Upper lobe of right lung (tissue), 1 donor: ENCODE results near the gene PHF11. TPM values are rescaled to one million over a fixed set of nuclear protein-coding genes. Genes with fewer than 3 reads are reported as not detected.
A peak's percentile ranks its signal among the peaks of the same experiment; 100 is the strongest.

Source experiments
- ATAC-seq: fragments of 200-7000 bp; cut with Tn5 transposase; one replicate; pipeline ENCODE4 v1.9.1; 2020; ENCODE audit warnings: mild to moderate bottlenecking, moderate library complexity
- DNase-seq: peaks from one replicate; pipeline ENCODE4 v3.0.0-alpha.2; 2020
- H3K27ac ChIP-seq: fragments of 200-600 bp; one replicate; pipeline ENCODE4 v1.8.0; 2022
- H3K27me3 ChIP-seq: fragments of 200-600 bp; one replicate; pipeline ENCODE4 v1.8.0; 2022; ENCODE audit warnings: mild to moderate bottlenecking
- H3K36me3 ChIP-seq: fragments of 200-600 bp; one replicate; pipeline ENCODE4 v1.8.0; 2022
- H3K4me1 ChIP-seq: fragments of 200-600 bp; one replicate; pipeline ENCODE4 v1.8.0; 2022
- H3K4me3 ChIP-seq: fragments of 200-600 bp; one replicate; pipeline ENCODE4 v1.8.0; 2022; ENCODE audit warnings: mild to moderate bottlenecking
- H3K9me3 ChIP-seq: fragments of 200-600 bp; one replicate; pipeline ENCODE4 v1.8.0; 2022
- intact Hi-C: fragments of 100-400 bp; cut with DNase I; formaldehyde crosslinking; loops from one replicate; pipeline ENCODE4 v1.11.0; 2022
- total RNA-seq: library from RNA; stranded (reverse); fragmentation: NEBNext Ultra II Directional; extraction: Animal tissue kit (Norgen Biotek cat#: 25700); gene quantifications from one replicate; pipeline ENCODE4 v1.2.1, GENCODE V29; 2021
- TF ChIP-seq, protein P1 (sequence below): fragments of 200-600 bp; IDR thresholded peaks from one replicate; pipeline ENCODE4 v1.8.0; 2022; ENCODE audit warnings: antibody characterized with exemption
- donor health status: DM: no; HTN: yes; CAD: no; lungs with severe emphysema.

PHF11 gene
- total RNA-seq, 1 donor from 2014 or later: 57.7 TPM

DNA sequence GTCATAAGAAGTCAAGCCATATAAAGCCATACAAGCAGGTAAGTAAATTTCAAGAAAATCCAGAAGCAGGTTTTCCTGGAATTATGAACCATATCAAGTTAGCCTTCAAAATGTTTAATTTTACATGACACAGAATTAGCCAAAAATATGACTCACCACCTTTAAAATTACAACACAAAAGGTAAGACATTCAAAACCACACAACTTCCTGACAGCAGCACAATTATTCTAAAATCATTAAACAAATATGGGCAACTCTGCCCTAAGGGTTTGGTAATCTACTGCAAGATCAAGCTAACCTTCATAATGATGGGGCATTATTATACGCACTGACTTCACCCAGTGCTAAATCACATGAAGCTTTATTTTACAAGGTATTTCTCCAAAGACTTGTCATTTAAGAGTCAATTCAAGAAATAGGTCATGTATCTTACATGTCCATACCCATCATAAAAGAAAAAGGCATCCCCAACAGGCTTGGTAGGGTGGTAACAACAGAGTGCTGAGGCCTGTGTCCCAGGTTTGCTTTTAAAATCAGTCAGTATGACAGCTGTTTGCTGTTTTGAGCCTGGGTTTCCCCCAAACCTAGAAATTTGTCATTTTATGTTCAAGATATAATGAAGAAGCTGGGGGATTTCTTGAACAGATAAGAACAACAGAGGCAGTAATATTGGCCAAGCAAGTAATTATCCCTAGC is 74.4 kb downstream of the PHF11 start:
- DNase-seq (no peak), ATAC-seq (peak; percentile 45)
- Histone ChIP-seq H3K9me3 (no peaks in the 10 kb centered on the region), H3K27ac (no peak overlapping the region), H3K4me1 (no peaks in the 10 kb centered on the region), H3K36me3 (no peaks in the 10 kb centered on the region), H3K27me3 (no peaks in the 10 kb centered on the region), H3K4me3 (no peak overlapping the region)
- intact Hi-C loops: no loop called here
- TF ChIP-seq, protein P1, sequence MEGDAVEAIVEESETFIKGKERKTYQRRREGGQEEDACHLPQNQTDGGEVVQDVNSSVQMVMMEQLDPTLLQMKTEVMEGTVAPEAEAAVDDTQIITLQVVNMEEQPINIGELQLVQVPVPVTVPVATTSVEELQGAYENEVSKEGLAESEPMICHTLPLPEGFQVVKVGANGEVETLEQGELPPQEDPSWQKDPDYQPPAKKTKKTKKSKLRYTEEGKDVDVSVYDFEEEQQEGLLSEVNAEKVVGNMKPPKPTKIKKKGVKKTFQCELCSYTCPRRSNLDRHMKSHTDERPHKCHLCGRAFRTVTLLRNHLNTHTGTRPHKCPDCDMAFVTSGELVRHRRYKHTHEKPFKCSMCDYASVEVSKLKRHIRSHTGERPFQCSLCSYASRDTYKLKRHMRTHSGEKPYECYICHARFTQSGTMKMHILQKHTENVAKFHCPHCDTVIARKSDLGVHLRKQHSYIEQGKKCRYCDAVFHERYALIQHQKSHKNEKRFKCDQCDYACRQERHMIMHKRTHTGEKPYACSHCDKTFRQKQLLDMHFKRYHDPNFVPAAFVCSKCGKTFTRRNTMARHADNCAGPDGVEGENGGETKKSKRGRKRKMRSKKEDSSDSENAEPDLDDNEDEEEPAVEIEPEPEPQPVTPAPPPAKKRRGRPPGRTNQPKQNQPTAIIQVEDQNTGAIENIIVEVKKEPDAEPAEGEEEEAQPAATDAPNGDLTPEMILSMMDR: no peak

DNA sequence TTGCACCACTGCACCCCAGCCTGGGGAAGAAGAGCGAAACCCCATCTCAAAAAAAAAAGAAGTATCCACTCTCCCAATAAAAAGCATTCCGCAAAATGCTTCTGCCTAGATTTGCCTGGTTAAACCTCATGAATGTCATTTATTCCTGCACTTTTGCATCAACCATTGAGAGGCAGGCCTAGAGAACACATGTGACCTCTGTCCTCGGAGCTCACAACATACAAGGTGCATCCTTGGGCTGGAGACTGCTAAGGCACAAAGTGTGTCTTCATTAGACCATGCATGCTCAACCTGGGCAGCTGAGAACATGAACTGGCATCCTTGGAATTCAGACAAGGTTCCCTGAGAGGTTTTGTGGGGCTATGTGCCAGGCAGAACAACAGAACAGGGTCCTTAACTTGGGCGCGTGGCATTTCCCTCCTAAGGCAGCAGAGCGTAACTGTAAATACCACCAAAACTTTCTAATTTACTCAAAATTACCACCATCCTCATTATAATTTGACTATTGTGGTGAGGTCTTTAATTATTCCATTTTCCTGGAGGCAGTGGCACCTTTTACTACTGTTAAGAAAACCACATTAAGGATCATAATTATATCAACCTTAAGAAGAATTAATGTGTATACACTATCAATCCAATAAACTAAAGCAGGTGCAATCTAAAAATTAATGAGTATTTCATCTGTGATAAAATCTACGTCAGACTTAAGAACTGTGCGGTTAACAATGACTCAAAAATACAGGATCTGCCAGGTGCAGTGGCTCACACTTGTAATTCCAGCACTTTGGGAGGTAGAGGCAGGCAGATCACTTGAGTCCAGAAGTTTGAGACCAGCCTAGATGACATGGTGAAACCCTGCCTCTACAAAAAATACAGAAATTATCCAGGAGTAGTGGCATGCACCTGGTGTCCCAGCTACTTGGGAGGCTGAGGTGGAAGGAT is 75.8 kb downstream of the PHF11 start:
- Histone ChIP-seq H3K27me3 (no peaks in the 10 kb centered on the region), H3K36me3 (no peaks in the 10 kb centered on the region), H3K4me3 (no peak overlapping the region), H3K27ac (no peak overlapping the region), H3K9me3 (no peaks in the 10 kb centered on the region), H3K4me1 (no peaks in the 10 kb centered on the region)
- peak; percentile 88 for ATAC-seq
- TF ChIP-seq, protein P1: no peak
- DNase-seq: no peak
- intact Hi-C loops: no loop called here

Other genes starting within 250 kb of the PHF11 start
- 13.8 TPM for gene CDADC1, start 248.0 kb upstream of the PHF11 start, total RNA-seq
- 18.0 TPM for gene CAB39L, start 51.9 kb upstream of the PHF11 start, total RNA-seq
- gene SETDB2, start 51.7 kb upstream of the PHF11 start, total RNA-seq: 18.1 TPM
- 24.7 TPM for gene RCBTB1, start 89.6 kb downstream of the PHF11 start, total RNA-seq
- 4.4 TPM for gene ARL11, start 132.6 kb downstream of the PHF11 start, total RNA-seq
- gene EBPL, start 195.5 kb downstream of the PHF11 start, total RNA-seq: 48.0 TPM